ENCODE measurements around the gene FDX1. TPM values are rescaled to one million over a fixed set of nuclear protein-coding genes. Genes with fewer than 3 reads are reported as not detected.

The FDX1 gene
- total RNA-seq, 1 donor from 2014 or later, result 26.3 TPM

DNA sequence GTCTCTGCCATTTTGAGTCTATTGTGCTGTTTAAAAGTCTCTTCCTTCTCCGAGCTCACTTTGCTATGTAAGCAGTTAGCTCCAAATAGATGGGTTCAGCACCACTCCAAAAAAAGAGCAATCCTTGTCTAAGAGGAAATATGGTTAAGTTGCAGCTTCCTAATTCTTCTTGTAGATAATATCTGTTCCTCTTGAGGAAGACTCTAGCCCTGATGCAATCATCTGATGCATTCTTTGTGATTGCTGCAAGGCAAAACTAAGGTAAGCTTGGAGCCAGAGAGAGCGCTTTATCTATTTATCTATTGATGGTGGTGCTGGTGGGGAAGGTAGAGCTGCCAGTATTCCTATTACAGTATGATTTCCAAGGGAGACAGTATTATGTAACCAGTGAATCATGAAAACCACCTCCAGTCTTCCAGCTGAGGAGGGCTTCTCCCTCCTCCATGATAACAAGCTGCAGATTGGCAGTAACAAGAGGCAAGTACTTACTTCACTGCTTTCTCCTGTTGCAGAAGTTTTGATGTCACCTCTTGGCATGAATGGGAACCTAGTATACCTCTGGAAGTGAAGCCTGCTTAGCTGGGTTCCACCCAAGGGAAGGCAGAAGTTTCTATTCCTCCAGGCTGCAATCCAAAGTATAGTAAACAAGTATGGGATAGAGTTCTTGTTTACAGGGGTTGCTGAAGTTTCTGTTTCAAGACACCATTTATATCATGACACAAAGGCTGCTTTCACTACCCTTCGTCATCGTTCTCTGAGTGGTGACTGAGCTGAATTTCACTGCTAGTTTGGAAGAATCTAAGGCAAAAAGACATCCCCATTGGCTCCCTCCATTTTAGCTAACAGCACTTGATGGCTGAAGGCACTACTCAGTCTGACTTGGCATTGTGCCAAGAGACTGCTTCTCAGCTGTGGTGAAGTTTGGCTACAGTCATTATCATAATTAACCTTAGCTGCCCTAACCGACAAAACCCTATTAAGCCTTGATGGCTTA, 49.7 kb downstream of the FDX1 start:
- Histone ChIP-seq H3K4me3 (no peak overlapping the region), H3K4me1 (peaks cover 10% of the 10 kb centered on the region), H3K36me3 (no peaks in the 10 kb centered on the region), H3K27ac (replicated peaks) (peak overlapping the region; percentile 7), H3K27me3 (ENCODE audit: low read depth) (no peaks in the 10 kb centered on the region), H3K9me3 (replicated peaks) (no peaks in the 10 kb centered on the region)
- TF ChIP-seq, protein P1, sequence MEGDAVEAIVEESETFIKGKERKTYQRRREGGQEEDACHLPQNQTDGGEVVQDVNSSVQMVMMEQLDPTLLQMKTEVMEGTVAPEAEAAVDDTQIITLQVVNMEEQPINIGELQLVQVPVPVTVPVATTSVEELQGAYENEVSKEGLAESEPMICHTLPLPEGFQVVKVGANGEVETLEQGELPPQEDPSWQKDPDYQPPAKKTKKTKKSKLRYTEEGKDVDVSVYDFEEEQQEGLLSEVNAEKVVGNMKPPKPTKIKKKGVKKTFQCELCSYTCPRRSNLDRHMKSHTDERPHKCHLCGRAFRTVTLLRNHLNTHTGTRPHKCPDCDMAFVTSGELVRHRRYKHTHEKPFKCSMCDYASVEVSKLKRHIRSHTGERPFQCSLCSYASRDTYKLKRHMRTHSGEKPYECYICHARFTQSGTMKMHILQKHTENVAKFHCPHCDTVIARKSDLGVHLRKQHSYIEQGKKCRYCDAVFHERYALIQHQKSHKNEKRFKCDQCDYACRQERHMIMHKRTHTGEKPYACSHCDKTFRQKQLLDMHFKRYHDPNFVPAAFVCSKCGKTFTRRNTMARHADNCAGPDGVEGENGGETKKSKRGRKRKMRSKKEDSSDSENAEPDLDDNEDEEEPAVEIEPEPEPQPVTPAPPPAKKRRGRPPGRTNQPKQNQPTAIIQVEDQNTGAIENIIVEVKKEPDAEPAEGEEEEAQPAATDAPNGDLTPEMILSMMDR (IDR thresholded peaks at IDR 0.05; ENCODE audit: borderline replicate concordance), result no peak
- DNase-seq, result no peak
- intact Hi-C loops (cut with micrococcal nuclease), result no loop called here

GRCh38 chr11:110481523-110481922, 51.8 kb downstream of the FDX1 start:
- H3K9me3 ChIP-seq (replicated peaks), result no peaks in the 10 kb centered on the region
- H3K4me3 ChIP-seq, result no peak overlapping the region
- no peaks in the 10 kb centered on the region for H3K36me3 ChIP-seq
- no peak overlapping the region for H3K27ac ChIP-seq (replicated peaks)
- TF ChIP-seq, protein P1 (IDR thresholded peaks at IDR 0.05; ENCODE audit: borderline replicate concordance), result no peak
- H3K27me3 ChIP-seq (ENCODE audit: low read depth), result peaks cover 4% of the 10 kb centered on the region
- peaks cover 10% of the 10 kb centered on the region for H3K4me1 ChIP-seq
- intact Hi-C loops (cut with micrococcal nuclease), result no loop called here
- DNase-seq, result no peak

- intact Hi-C loops (cut with micrococcal nuclease), result no loop called here
- H3K27me3 ChIP-seq (ENCODE audit: low read depth), result peaks cover 14% of the 10 kb centered on the region
Observed at GRCh38 chr11:110486156-110486555, 56.4 kb downstream of the FDX1 start.

GRCh38 chr11:110488446-110488845, 58.7 kb downstream of the FDX1 start:
- H3K27me3 ChIP-seq (ENCODE audit: low read depth), result peaks cover 14% of the 10 kb centered on the region
- no peak overlapping the region for H3K27ac ChIP-seq (replicated peaks)
- no peak overlapping the region for H3K4me3 ChIP-seq
- H3K36me3 ChIP-seq, result no peaks in the 10 kb centered on the region
- no peak for DNase-seq
- no peaks in the 10 kb centered on the region for H3K4me1 ChIP-seq
- TF ChIP-seq, protein P1 (IDR thresholded peaks at IDR 0.05; ENCODE audit: borderline replicate concordance), result no peak
- H3K9me3 ChIP-seq (replicated peaks), result no peaks in the 10 kb centered on the region
- intact Hi-C loops (cut with micrococcal nuclease), result no loop called here

More at GRCh38 chr11:110486156-110486555, 56.4 kb downstream of the FDX1 start:
- H3K27ac ChIP-seq (replicated peaks), result no peak overlapping the region
- no peaks in the 10 kb centered on the region for H3K9me3 ChIP-seq (replicated peaks)
- no peak for DNase-seq
- no peak overlapping the region for H3K4me3 ChIP-seq
- H3K36me3 ChIP-seq, result no peaks in the 10 kb centered on the region
- no peaks in the 10 kb centered on the region for H3K4me1 ChIP-seq
- TF ChIP-seq, protein P1 (IDR thresholded peaks at IDR 0.05; ENCODE audit: borderline replicate concordance), result no peak

DNA sequence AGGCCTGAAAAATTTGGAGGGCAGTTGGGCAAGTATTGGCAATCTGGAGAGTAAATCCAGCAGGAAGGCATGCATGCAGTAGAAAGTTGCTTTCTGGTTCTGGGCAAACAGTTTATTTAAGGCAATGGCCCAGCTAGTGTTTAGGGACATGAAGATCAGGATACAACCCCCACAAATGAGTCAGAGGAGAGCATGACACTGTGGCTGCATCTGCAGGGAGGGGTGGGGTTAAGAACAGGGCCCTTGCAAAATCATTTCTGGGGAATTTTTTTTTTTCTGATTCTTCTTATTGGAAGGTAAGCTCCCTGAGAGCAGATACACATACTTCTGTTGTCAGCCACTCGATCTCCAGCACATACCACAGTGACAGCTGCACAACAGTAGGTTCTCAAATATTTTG, 61.1 kb downstream of the FDX1 start:
- H3K27ac ChIP-seq (replicated peaks), result no peak overlapping the region
- intact Hi-C loops (cut with micrococcal nuclease), result no loop called here
- peaks cover 14% of the 10 kb centered on the region for H3K27me3 ChIP-seq (ENCODE audit: low read depth)
- no peak overlapping the region for H3K4me3 ChIP-seq
- H3K9me3 ChIP-seq (replicated peaks), result peaks cover 17% of the 10 kb centered on the region
- H3K4me1 ChIP-seq, result no peaks in the 10 kb centered on the region
- H3K36me3 ChIP-seq, result no peaks in the 10 kb centered on the region
- TF ChIP-seq, protein P1 (IDR thresholded peaks at IDR 0.05; ENCODE audit: borderline replicate concordance), result no peak
- DNase-seq, result no peak

All from left ventricle myocardium inferior (tissue), 1 donor.